Gastrocnemius medialis (tissue), 4 donors: ENCODE results near the gene CLDN11. TPM values are rescaled to one million over a fixed set of nuclear protein-coding genes. Genes with fewer than 3 reads are reported as not detected.

Experiments used
- ATAC-seq, 2 donors: fragments of 150-250 bp; one replicate each; pipeline ENCODE4 v1.9.1; 2016
- DNase-seq, 2 donors: peaks; one replicate each; pipeline ENCODE4 v3.0.0-alpha.2; 2019
- H3K27ac ChIP-seq, 4 donors: fragments of 200-600 bp; sonication (generic); 1 replicate in 1 of 4; 2 replicates in 3 of 4; pipeline ENCODE4 v1.5.1; 2016 to 2018; ENCODE audit warnings: mild to moderate bottlenecking in 2 of 4, moderate library complexity in 1 of 4
- H3K27me3 ChIP-seq, 3 donors: fragments of 200-600 bp; sonication (generic) in 2 of 3; 1 replicate in 1 of 3; 2 replicates in 2 of 3; pipeline versions ENCODE4 v1.5.1 to v1.6.0; 2016 to 2019; ENCODE audit warnings: mild to moderate bottlenecking in 1 of 3, moderate library complexity in 1 of 3
- H3K36me3 ChIP-seq, 2 donors: fragments of 200-600 bp; sonication (generic) in 1 of 2; one replicate each; pipeline ENCODE4 v1.5.1; 2017 to 2018
- H3K4me1 ChIP-seq, 2 donors: fragments of 200-600 bp; sonication (generic) in 1 of 2; one replicate each; pipeline ENCODE4 v1.5.1; 2016 to 2017; ENCODE audit warnings: mild to moderate bottlenecking in 2 of 2
- H3K4me3 ChIP-seq, 4 donors: fragments of 200-600 bp; sonication (generic) in 3 of 4; 1 replicate in 1 of 4; 2 replicates in 3 of 4; pipeline ENCODE4 v1.5.1; 2016 to 2019; ENCODE audit warnings: mild to moderate bottlenecking in 2 of 4
- H3K9me3 ChIP-seq, 3 donors: fragments of 200-600 bp; sonication (generic) in 2 of 3; 1 replicate in 1 of 3; 2 replicates in 2 of 3; pipeline ENCODE4 v1.5.1; 2016 to 2019
- CTCF ChIP-seq, 5 experiments: fragments of 450-650 bp in 3 of 5; fragments of 200-600 bp in 2 of 5; sonication (generic) in 2 of 5; IDR thresholded peaks in 4 of 5; conservative IDR thresholded peaks in 1 of 5; 1 replicate in 4 of 5; 2 replicates in 1 of 5; pipeline ENCODE4 v1.5.1; 2016 to 2019; ENCODE audit warnings: antibody characterized with exemption in 5 of 5, mild to moderate bottlenecking in 3 of 5, moderate library complexity in 3 of 5
- POLR2A ChIP-seq, 2 donors: fragments of 450-650 bp; IDR thresholded peaks; one replicate each; pipeline ENCODE4 v1.6.1; 2017; ENCODE audit warnings: antibody characterized with exemption in 2 of 2, mild to moderate bottlenecking in 2 of 2, moderate library complexity in 2 of 2
- in situ Hi-C, 4 donors: fragments of 200-750 bp; cut with MboI; loops; one replicate each; pipeline versions ENCODE4 v1.15.0 to v1.8.0; 2017; ENCODE audit warnings: low sequenced_read_pairs in 4 of 4
- intact Hi-C: fragments of 100-400 bp; cut with DNase I; formaldehyde crosslinking; loops from one replicate; pipeline ENCODE4 v1.15.1; 2023; ENCODE audit warnings: low total_unique reads
- total RNA-seq, 4 donors: library from RNA; depleted of rRNA; stranded (reverse); fragments of >200 nt; gene quantifications; one replicate each; pipeline versions ENCODE4 v1.1.0 to v1.2.3, GENCODE V29; 2016

CLDN11 gene
- total RNA-seq, 4 donors from 2014 or later: 0.53 to 2.7 (median 1.4) TPM

GRCh38 chr3:170467571-170468147 lies 49.0 kb downstream of the CLDN11 start:
- Histone ChIP-seq H3K4me3 (no peak overlapping the region), H3K9me3 (no peaks in the 10 kb centered on the region), H3K36me3 (no peaks in the 10 kb centered on the region), H3K27ac (no peak overlapping the region), H3K27me3 (no peaks in the 10 kb centered on the region), H3K4me1 (no peaks in the 10 kb centered on the region)
- ATAC-seq (no peak), DNase-seq (no peak)
- intact Hi-C loops: no loop called here
- in situ Hi-C loops: no loop called here
- TF ChIP-seq POLR2A (IDR thresholded peaks at IDR 0.05): no peak
- TF ChIP-seq CTCF (IDR thresholded peaks at IDR 0.05 in 4 of 5, conservative IDR thresholded peaks at IDR 0.05 in 1 of 5): no peak

- in situ Hi-C loops: no loop called here
- no peak overlapping the region for H3K4me3 ChIP-seq
- DNase-seq (no peak), ATAC-seq (no peak)
- no peak for TF ChIP-seq CTCF (IDR thresholded peaks at IDR 0.05 in 4 of 5, conservative IDR thresholded peaks at IDR 0.05 in 1 of 5)
- TF ChIP-seq POLR2A (IDR thresholded peaks at IDR 0.05): no peak
- no peaks in the 10 kb centered on the region for H3K36me3 ChIP-seq
- no peaks in the 10 kb centered on the region for H3K4me1 ChIP-seq
- H3K27ac ChIP-seq: no peak overlapping the region
- no peaks in the 10 kb centered on the region for H3K9me3 ChIP-seq
- H3K27me3 ChIP-seq: no peaks in the 10 kb centered on the region
- intact Hi-C loops: no loop called here
Observed at GRCh38 chr3:170469151-170470062, 50.7 kb downstream of the CLDN11 start.

- Histone ChIP-seq H3K27me3 (no peaks in the 10 kb centered on the region), H3K4me3 (no peak overlapping the region), H3K4me1 (no peaks in the 10 kb centered on the region), H3K36me3 (no peaks in the 10 kb centered on the region), H3K9me3 (no peaks in the 10 kb centered on the region), H3K27ac (no peak overlapping the region)
- TF ChIP-seq CTCF (IDR thresholded peaks at IDR 0.05 in 4 of 5, conservative IDR thresholded peaks at IDR 0.05 in 1 of 5) (no peak), POLR2A (IDR thresholded peaks at IDR 0.05) (no peak)
- ATAC-seq: peak in 1 of 2 donors; percentile 36
- DNase-seq: no peak
- in situ Hi-C loops: no loop called here
- intact Hi-C loops: no loop called here
Observed at GRCh38 chr3:170470063-170471016, 51.7 kb downstream of the CLDN11 start.

GRCh38 chr3:170471149-170471548 lies 52.5 kb downstream of the CLDN11 start:
- Histone ChIP-seq H3K4me1 (no peaks in the 10 kb centered on the region), H3K27me3 (no peaks in the 10 kb centered on the region), H3K27ac (no peak overlapping the region), H3K4me3 (no peak overlapping the region), H3K36me3 (no peaks in the 10 kb centered on the region), H3K9me3 (no peaks in the 10 kb centered on the region)
- ATAC-seq (no peak), DNase-seq (no peak)
- intact Hi-C loops: no loop called here
- in situ Hi-C loops: no loop called here
- TF ChIP-seq CTCF (IDR thresholded peaks at IDR 0.05 in 4 of 5, conservative IDR thresholded peaks at IDR 0.05 in 1 of 5): no peak
- TF ChIP-seq POLR2A (IDR thresholded peaks at IDR 0.05): no peak
